ENCODE measurements around the gene ATP5PD. TPM values are rescaled to one million over a fixed set of nuclear protein-coding genes. Genes with fewer than 3 reads are reported as not detected.
A peak's percentile ranks its signal among the peaks of the same experiment; 100 is the strongest.

The ATP5PD gene
- total and polyA plus RNA-seq, 2 of the 8 experiments (the other 6 are each of a cell fraction or from before 2014, with no cell fraction given): 335 to 407 TPM

DNA sequence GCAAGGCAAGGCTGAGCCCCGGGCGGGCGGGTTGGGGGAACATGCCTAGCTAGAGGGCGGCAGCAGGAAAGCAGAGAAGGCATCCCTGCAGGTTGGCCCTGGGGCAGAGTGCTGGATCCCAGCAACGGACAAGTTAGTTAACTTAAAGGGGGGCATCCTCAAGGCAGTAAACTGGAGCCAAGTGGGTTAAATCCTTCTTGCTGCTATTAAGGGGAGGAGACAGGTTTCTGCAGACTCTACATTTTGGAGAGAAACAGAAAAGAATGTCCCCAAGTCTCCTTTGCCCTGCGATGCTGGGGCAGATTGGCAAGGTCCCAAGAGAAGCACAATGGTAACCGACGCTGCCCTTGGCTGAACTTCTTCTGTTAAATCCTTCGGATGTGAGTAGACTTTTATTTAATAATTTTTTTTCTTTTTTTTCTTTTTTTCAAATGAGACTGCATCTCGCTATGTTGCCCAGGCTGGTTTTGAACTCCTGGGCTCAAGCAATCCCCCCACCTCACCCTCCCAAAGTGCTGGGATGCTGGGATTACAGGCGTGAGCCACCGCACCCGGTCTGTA, 14.0 kb downstream of the ATP5PD start:
- Histone ChIP-seq H3K4me1 (replicated peaks in 1 of 4; ENCODE audit: control insufficient read depth in 3 of 4, insufficient read depth in 4 of 4, low read length in 3 of 4) (peaks cover 3 to 10% (median 7%) of the 10 kb centered on the region in 4 experiments; a peak in 5 of 7 replicates), H3K79me1 (ENCODE audit: low read depth, low read length) (no peaks in the 10 kb centered on the region), H3K23ac (ENCODE audit: insufficient read length) (no peak overlapping the region), H4K91ac (replicated peaks; ENCODE audit: insufficient read length, low read length) (no peak overlapping the region), H3K4me2 (ENCODE audit: insufficient read depth in 1 of 2, low read depth in 2 of 2, low read length in 2 of 2) (peak overlapping the region; percentile 42 to 67), H3K56ac (replicated peaks; ENCODE audit: insufficient read length, low read depth, low read length) (no peak overlapping the region), H3K9ac (replicated peaks in 1 of 4; ENCODE audit: extremely low read depth in 1 of 4, low read depth in 3 of 4, low read length in 3 of 4) (no peak overlapping the region), H3K23me2 (ENCODE audit: low read depth, low read length) (no peaks in the 10 kb centered on the region), H2BK15ac (ENCODE audit: low read length) (no peak overlapping the region), H3K27ac (ENCODE audit: low read depth, low read length) (no peak overlapping the region), H3K4me3 (ENCODE audit: extremely low read depth in 1 of 4, insufficient read depth in 2 of 4, low read depth in 3 of 4, low read length in 4 of 4) (peak overlapping the region; percentile 82 to 98 (median 95)), H3K36me3 (ENCODE audit: control insufficient read depth in 2 of 4, insufficient read depth in 4 of 4, low read length in 3 of 4) (no peaks in the 10 kb centered on the region), H3K14ac (ENCODE audit: insufficient read length) (no peak overlapping the region), H2BK5ac (ENCODE audit: low read depth, low read length) (no peak overlapping the region), H2BK120ac (replicated peaks; ENCODE audit: low read depth, low read length) (no peak overlapping the region), H3K18ac (ENCODE audit: extremely low read depth, low read length) (no peak overlapping the region), H2AFZ (ENCODE audit: low read length) (peak overlapping the region; percentile 68; the same call in 1 of the 2 replicates), H3K4ac (replicated peaks; ENCODE audit: insufficient read length, low read depth, low read length) (no peak overlapping the region), H2BK20ac (ENCODE audit: low read length) (no peak overlapping the region), H4K5ac (ENCODE audit: insufficient read length, low read depth, low read length) (no peak overlapping the region), H4K8ac (ENCODE audit: extremely low read depth, insufficient read depth, low read length) (no peak overlapping the region), H2AK5ac (ENCODE audit: low read depth, low read length) (no peak overlapping the region), H2BK12ac (ENCODE audit: low read depth, low read length) (no peak overlapping the region), H4K20me1 (replicated peaks in 1 of 2; ENCODE audit: control insufficient read depth in 1 of 2, insufficient read depth in 2 of 2, low read length in 2 of 2) (no peaks in the 10 kb centered on the region), H3K79me2 (ENCODE audit: control insufficient read depth in 1 of 2, insufficient read depth in 2 of 2, low read length in 2 of 2) (no peaks in the 10 kb centered on the region), H3K27me3 (replicated peaks in 1 of 4; ENCODE audit: control insufficient read depth in 3 of 4, extremely low read depth in 1 of 4, insufficient read depth in 3 of 4, low read length in 3 of 4) (no peaks in the 10 kb centered on the region), H3K9me3 (ENCODE audit: insufficient read depth in 2 of 2, low read depth in 1 of 2, low read length in 1 of 2) (peaks cover 6 to 8% of the 10 kb centered on the region in 2 experiments)
- WGBS, 2 experiments (ENCODE audit: extremely low coverage in 1 of 2, insufficient coverage in 1 of 2, insufficient read length in 1 of 2, insufficient replicate concordance in 2 of 2, low coverage in 1 of 2, low lambda C conversion rate in 2 of 2, missing lambda C conversion rate in 1 of 2): 45% methylated on average over 9 of the region's 13 CpGs; no CpG with 5 or more reads in 1 of the 2 experiments
- DNase-seq (ENCODE audit: low read depth in 1 of 2, low spot score in 2 of 2) (no peak), FAIRE-seq (no peak)
- POLR2A ChIA-PET (ENCODE audit: partially characterized antibody): interaction anchor here (0.9 to 2.2 kb wide), 3 partner anchors 10 to 20 kb away, joined by 4 to 11 read pairs (median 6); partner anchors contain the start of gene MRPL58
- TF ChIP-seq POLR2A (IDR thresholded peaks at IDR 0.05; ENCODE audit: control extremely low read depth in 1 of 2, low read depth in 2 of 2, low read length in 2 of 2): no peak
- TF ChIP-seq POU5F1 (IDR thresholded peaks at IDR 0.05; ENCODE audit: low read depth, low read length): no peak
- no peak for TF ChIP-seq KDM4A (IDR thresholded peaks at IDR 0.05; ENCODE audit: low read depth, low read length, severe bottlenecking)
- TF ChIP-seq MAFK (IDR thresholded peaks at IDR 0.05; ENCODE audit: low read depth, low read length): no peak
- TF ChIP-seq, protein P1, sequence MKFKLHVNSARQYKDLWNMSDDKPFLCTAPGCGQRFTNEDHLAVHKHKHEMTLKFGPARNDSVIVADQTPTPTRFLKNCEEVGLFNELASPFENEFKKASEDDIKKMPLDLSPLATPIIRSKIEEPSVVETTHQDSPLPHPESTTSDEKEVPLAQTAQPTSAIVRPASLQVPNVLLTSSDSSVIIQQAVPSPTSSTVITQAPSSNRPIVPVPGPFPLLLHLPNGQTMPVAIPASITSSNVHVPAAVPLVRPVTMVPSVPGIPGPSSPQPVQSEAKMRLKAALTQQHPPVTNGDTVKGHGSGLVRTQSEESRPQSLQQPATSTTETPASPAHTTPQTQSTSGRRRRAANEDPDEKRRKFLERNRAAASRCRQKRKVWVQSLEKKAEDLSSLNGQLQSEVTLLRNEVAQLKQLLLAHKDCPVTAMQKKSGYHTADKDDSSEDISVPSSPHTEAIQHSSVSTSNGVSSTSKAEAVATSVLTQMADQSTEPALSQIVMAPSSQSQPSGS (IDR thresholded peaks at IDR 0.05; ENCODE audit: low read length): no peak
- no peak for TF ChIP-seq SIX5 (IDR thresholded peaks at IDR 0.05; ENCODE audit: low read depth, low read length)
- CTCF ChIA-PET (ENCODE audit: partially characterized antibody): interaction anchor here (0.6 to 2.3 kb wide), 10 partner anchors 9 to 393 kb away, joined by 3 to 22 read pairs (median 4); no protein-coding TSS in a partner anchor
